Right lobe of liver (tissue), 6 donors: Measurements from ENCODE around the gene RAB30. TPM values are rescaled to one million over a fixed set of nuclear protein-coding genes. Genes with fewer than 3 reads are reported as not detected.

ENCODE experiments used
- ATAC-seq, 4 donors: fragments of 200-7000 bp; cut with Tn5 transposase; one replicate each; pipeline ENCODE4 v1.9.1; 2020; ENCODE audit warnings: mild to moderate bottlenecking in 4 of 4, moderate library complexity in 4 of 4
- DNase-seq, 3 donors: peaks; one replicate each; pipeline ENCODE4 v3.0.0-alpha.2; 2020
- H3K27ac ChIP-seq, 3 donors: fragments of 200-600 bp; one replicate each; pipeline ENCODE4 v1.8.0; 2022
- H3K27me3 ChIP-seq, 2 donors: fragments of 200-600 bp; one replicate each; pipeline ENCODE4 v1.8.0; 2022
- H3K36me3 ChIP-seq, 4 donors: fragments of 200-600 bp; sonication (generic) in 1 of 4; one replicate each; pipeline versions ENCODE4 v1.5.1 to v1.8.0; 2017 to 2022; ENCODE audit warnings: control low read depth in 1 of 4
- H3K4me1 ChIP-seq, 4 donors: fragments of 200-600 bp; sonication (generic) in 1 of 4; one replicate each; pipeline versions ENCODE4 v1.5.1 to v1.8.0; 2017 to 2022; ENCODE audit warnings: control low read depth in 1 of 4
- H3K4me3 ChIP-seq, 3 donors: fragments of 200-600 bp; one replicate each; pipeline ENCODE4 v1.8.0; 2022
- H3K9me3 ChIP-seq, 4 donors: fragments of 200-600 bp; sonication (generic) in 1 of 4; one replicate each; pipeline versions ENCODE4 v1.5.1 to v1.8.0; 2017 to 2022; ENCODE audit warnings: control low read depth in 1 of 4
- POLR2A ChIP-seq: fragments of 450-650 bp; IDR thresholded peaks from one replicate; pipeline ENCODE4 v1.6.1; 2017; ENCODE audit warnings: antibody characterized with exemption, mild to moderate bottlenecking
- WGBS: methylation state at CpG from one replicate; pipeline ENCODE4 v1.1.6; 2018; ENCODE audit warnings: low coverage, low lambda C conversion rate; ENCODE audit not compliant: insufficient coverage; ENCODE audit errors: missing lambda C conversion rate; 5-methylcytosine and 5-hydroxymethylcytosine counted together
- intact Hi-C, 2 donors: fragments of 100-400 bp; cut with DNase I; formaldehyde crosslinking; loops; one replicate each; pipeline versions ENCODE4 v1.11.2 to v1.14.1; 2022
- total RNA-seq, 6 experiments: library from RNA; depleted of rRNA in 2 of 6; stranded (reverse); fragments of >200 nt in 2 of 6; fragmentation: NEBNext Ultra II Directional in 3 of 6; extraction: Animal tissue kit (Norgen Biotek cat#: 25700) in 3 of 6; gene quantifications; one replicate each; pipeline versions ENCODE4 v1.1.0 to v1.2.4, GENCODE V29; 2016 to 2023
- TF ChIP-seq, protein P1 (sequence below), 4 donors: fragments of 200-600 bp in 3 of 4; fragments of 450-650 bp in 1 of 4; IDR thresholded peaks; one replicate each; pipeline versions ENCODE4 v1.5.1 to v1.8.0; 2016 to 2022; ENCODE audit warnings: antibody characterized with exemption in 4 of 4, mild to moderate bottlenecking in 2 of 4
- donor health status: DM: no; HTN: yes; CAD: no.
- donor health status: DM: no; HTN: no; CAD: no.
- donor health status: DM: no; HTN: no; CAD: no.
- donor health status: DM: no; HTN: yes; CAD: no.
- donor health status: DM: no; HTN: yes; CAD: no.

The RAB30 gene
- total RNA-seq, 6 experiments from 2014 or later = 4.1 to 9.6 (median 6.7) TPM

DNA sequence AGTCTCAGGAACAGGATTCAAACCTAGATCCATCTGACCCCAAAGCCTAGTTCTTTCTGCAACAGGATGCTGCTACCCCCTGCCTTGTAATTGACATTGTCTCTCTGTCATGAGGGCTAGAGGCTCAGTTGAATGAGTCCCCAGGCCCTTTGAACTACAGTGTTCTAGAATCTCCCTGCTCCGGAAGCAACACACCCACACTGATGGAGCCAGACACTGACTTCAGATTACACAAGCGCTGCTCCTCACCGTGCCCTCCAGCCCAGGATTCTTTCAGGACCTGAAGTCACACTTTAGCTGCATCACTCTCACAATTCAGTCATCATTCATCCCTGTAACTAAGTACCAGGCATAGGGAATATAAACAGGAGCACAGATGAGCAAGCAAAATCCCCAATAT lies 69.6 kb downstream of the RAB30 start:
- Histone ChIP-seq H3K4me1 (peaks cover 0 to under 1% (median under 1%) of the 10 kb centered on the region in 4 donors), H3K27ac (no peak overlapping the region), H3K9me3 (no peaks in the 10 kb centered on the region), H3K4me3 (no peak overlapping the region), H3K27me3 (no peaks in the 10 kb centered on the region), H3K36me3 (no peaks in the 10 kb centered on the region)
- DNase-seq (no peak), ATAC-seq (peak; percentile 38 to 80 (median 65))
- TF ChIP-seq POLR2A = no peak
- TF ChIP-seq, protein P1, sequence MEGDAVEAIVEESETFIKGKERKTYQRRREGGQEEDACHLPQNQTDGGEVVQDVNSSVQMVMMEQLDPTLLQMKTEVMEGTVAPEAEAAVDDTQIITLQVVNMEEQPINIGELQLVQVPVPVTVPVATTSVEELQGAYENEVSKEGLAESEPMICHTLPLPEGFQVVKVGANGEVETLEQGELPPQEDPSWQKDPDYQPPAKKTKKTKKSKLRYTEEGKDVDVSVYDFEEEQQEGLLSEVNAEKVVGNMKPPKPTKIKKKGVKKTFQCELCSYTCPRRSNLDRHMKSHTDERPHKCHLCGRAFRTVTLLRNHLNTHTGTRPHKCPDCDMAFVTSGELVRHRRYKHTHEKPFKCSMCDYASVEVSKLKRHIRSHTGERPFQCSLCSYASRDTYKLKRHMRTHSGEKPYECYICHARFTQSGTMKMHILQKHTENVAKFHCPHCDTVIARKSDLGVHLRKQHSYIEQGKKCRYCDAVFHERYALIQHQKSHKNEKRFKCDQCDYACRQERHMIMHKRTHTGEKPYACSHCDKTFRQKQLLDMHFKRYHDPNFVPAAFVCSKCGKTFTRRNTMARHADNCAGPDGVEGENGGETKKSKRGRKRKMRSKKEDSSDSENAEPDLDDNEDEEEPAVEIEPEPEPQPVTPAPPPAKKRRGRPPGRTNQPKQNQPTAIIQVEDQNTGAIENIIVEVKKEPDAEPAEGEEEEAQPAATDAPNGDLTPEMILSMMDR (IDR thresholded peaks at IDR 0.05) = no peak
- WGBS = 37% methylated on average over 3 of the region's 3 CpGs
- intact Hi-C loops = no loop called here

DNA sequence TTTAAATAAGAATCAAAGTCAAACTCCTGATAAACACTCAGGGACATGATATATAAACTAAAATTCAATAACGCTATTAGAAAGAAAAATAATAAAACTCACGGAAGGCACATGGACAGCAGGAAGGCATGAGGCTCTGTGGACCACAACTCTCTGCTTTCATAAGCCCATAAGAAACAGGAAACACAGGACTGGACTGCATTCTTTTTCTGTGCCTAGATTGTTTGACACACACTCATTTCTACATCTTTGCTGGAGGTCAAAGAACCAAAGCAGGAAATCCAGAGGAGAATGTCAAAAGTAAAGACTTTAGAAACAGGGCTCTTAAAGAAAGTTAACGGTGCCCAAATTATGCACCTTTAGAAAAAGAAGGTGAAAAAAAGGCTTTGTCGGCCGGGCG lies 71.3 kb downstream of the RAB30 start:
- no peak overlapping the region for H3K4me3 ChIP-seq
- H3K4me1 ChIP-seq = no peaks in the 10 kb centered on the region
- no peaks in the 10 kb centered on the region for H3K9me3 ChIP-seq
- TF ChIP-seq, protein P1 (IDR thresholded peaks at IDR 0.05) = no peak
- TF ChIP-seq POLR2A = no peak
- no peak for DNase-seq
- whole genome bisulfite sequencing = 89% methylated on average over 6 of the region's 6 CpGs
- H3K36me3 ChIP-seq = no peaks in the 10 kb centered on the region
- no peak overlapping the region for H3K27ac ChIP-seq
- intact Hi-C loops = no loop called here
- ATAC-seq = no peak
- H3K27me3 ChIP-seq = no peaks in the 10 kb centered on the region

DNA sequence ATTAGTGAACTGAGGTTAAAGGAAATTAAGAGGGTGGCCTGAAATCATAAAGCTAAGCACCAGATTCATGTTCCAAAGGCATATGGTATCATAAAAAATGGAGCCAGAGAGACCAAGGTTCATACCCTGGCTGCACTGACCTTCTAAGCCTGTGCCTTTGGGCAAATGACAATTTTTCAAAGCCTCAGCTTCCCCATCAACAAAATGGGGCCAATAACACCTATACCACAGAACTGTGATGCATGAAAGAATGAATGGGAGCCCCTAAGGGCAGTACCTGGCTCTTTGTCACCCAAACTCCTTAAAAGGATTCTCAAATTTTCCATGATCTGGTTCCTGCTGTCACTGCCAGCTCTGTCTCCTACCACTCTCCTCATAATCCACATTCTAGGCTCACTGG lies 72.5 kb downstream of the RAB30 start:
- no peak for DNase-seq
- ATAC-seq = no peak
- Histone ChIP-seq H3K4me3 (no peak overlapping the region), H3K9me3 (no peaks in the 10 kb centered on the region), H3K36me3 (no peaks in the 10 kb centered on the region), H3K27me3 (no peaks in the 10 kb centered on the region), H3K4me1 (no peaks in the 10 kb centered on the region), H3K27ac (no peak overlapping the region)
- intact Hi-C loops = no loop called here
- TF ChIP-seq POLR2A = no peak
- TF ChIP-seq, protein P1 (IDR thresholded peaks at IDR 0.05) = no peak

DNA sequence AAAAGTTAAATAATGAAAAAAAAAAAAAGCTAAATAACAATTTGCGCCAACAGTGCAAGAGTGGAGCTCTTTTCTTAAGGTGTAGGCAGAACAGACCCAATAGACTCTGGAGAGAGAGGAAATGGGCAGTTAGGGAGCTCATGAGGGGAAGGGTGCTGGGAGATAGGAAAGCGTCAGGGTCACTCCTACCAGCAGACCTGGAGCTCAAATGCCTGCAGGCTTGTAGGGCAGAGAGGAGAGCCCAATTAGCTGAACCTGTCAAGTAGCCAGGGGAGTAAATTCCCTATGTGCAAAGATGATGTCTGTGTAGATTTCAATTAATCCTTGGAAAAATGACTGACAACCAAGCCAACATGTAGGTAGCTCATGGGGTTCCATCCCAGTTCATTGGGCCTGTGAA lies 73.0 kb downstream of the RAB30 start:
- no peaks in the 10 kb centered on the region for H3K4me1 ChIP-seq
- DNase-seq (no peak), ATAC-seq (no peak)
- H3K36me3 ChIP-seq = no peaks in the 10 kb centered on the region
- TF ChIP-seq, protein P1 (IDR thresholded peaks at IDR 0.05) = no peak
- no peaks in the 10 kb centered on the region for H3K9me3 ChIP-seq
- 79% methylated on average over 2 of the region's 2 CpGs for WGBS
- no peak overlapping the region for H3K4me3 ChIP-seq
- H3K27me3 ChIP-seq = no peaks in the 10 kb centered on the region
- intact Hi-C loops = no loop called here
- no peak overlapping the region for H3K27ac ChIP-seq

DNA sequence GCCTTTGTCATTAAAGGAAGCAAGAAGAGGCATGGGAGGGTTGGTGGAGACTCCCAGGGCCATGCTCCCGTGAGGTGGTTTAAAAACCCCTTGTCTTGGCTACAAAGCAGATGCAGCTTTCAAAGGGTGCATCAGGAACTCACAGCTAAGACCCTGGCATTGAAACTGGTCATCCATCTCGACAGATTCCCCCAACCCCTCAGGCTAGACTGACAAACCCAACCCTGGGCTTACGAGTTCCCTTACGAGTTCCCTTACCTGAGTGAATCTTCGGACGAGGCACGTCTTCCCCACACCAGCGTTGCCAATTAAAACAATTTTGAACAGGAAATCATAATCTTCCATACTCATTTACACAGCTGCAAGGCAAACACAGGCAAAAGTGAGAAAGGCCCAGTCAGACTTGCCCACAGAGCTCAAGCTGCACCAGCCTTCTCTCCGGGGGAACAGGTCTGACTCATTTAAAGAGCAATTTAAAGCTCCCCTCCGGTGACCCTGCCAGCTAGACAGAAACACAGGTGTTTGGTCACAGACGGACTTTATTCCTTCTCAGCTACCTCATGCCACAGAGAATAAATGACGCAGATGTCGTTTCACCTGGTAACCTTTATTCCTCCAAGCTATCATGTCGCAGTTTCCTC lies 74.6 kb downstream of the RAB30 start:
- intact Hi-C loops = no loop called here
- Histone ChIP-seq H3K4me3 (no peak overlapping the region), H3K27ac (no peak overlapping the region), H3K9me3 (no peaks in the 10 kb centered on the region), H3K36me3 (no peaks in the 10 kb centered on the region), H3K4me1 (no peaks in the 10 kb centered on the region), H3K27me3 (no peaks in the 10 kb centered on the region)
- TF ChIP-seq, protein P1 (IDR thresholded peaks at IDR 0.05) = no peak
- TF ChIP-seq POLR2A = no peak
- ATAC-seq = no peak
- no peak for DNase-seq
- WGBS = 87% methylated on average over 13 of the region's 14 CpGs
